Peyer's patch (tissue), 4 donors: ENCODE measurements around the gene CD8A. TPM values are rescaled to one million over a fixed set of nuclear protein-coding genes. Genes with fewer than 3 reads are reported as not detected.

Experiments used
- DNase-seq, 3 donors: peaks; one replicate each; pipeline ENCODE4 v3.0.0-alpha.2; 2017 to 2019
- H3K27ac ChIP-seq, 4 donors: fragments of 200-600 bp; sonication (generic); one replicate each; pipeline ENCODE4 v1.5.1; 2016 to 2019
- H3K27me3 ChIP-seq, 2 donors: fragments of 200-600 bp; sonication (generic); one replicate each; pipeline ENCODE4 v1.5.1; 2019
- H3K36me3 ChIP-seq, 3 donors: fragments of 200-600 bp; sonication (generic); one replicate each; pipeline ENCODE4 v1.5.1; 2016 to 2019
- H3K4me1 ChIP-seq, 4 donors: fragments of 200-600 bp; sonication (generic); one replicate each; pipeline ENCODE4 v1.5.1; 2016 to 2019
- H3K4me3 ChIP-seq, 4 donors: fragments of 200-600 bp; sonication (generic); 1 replicate in 3 of 4; 2 replicates in 1 of 4; pipeline ENCODE4 v1.5.1; 2016 to 2019; ENCODE audit warnings: mild to moderate bottlenecking in 1 of 4
- H3K9me3 ChIP-seq, 4 donors: fragments of 200-600 bp; sonication (generic); one replicate each; pipeline ENCODE4 v1.5.1; 2016 to 2019; ENCODE audit warnings: mild to moderate bottlenecking in 1 of 4
- POLR2A ChIP-seq, 2 donors: fragments of 450-650 bp; IDR thresholded peaks; one replicate each; pipeline ENCODE4 v1.5.1; 2017; ENCODE audit warnings: antibody characterized with exemption in 2 of 2, mild to moderate bottlenecking in 2 of 2, moderate library complexity in 2 of 2
- total RNA-seq, 4 donors: library from RNA; depleted of rRNA; stranded (reverse); fragments of >200 nt; gene quantifications; one replicate each; pipeline ENCODE4 v1.1.0, GENCODE V29; 2016
- TF ChIP-seq, protein P1 (sequence below), 6 experiments: fragments of 450-650 bp in 4 of 6; fragments of 200-600 bp in 2 of 6; sonication (generic) in 1 of 6; IDR thresholded peaks; one replicate each; pipeline ENCODE4 v1.5.1; 2017 to 2019; ENCODE audit warnings: antibody characterized with exemption in 6 of 6, mild to moderate bottlenecking in 3 of 6, moderate library complexity in 1 of 6

Gene CD8A
- total RNA-seq, 4 donors from 2014 or later: 3.4 to 8.9 (median 4.8) TPM

DNA sequence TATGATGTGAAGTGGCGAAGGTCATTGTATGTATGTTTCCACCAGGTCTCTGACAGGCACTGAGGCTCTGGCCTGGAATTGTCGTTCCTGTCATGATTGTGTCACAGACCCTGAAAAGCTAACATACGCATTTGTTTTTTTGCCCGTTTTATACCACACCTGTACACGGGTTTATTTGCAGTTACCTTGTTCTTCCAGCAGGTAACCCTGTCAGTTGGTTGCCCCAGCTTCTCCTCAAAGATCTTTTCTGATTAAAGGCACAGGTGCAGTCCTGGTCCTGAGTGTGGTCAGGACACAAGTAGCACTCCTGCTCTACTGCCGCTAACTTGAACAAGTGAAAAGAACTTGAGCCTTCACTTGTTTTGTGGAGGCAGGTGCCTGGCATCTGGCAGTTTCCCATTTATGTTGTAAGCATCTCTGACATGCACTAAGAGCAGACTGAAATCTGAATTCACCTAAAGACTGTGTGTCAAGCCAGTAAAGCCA is 19.9 kb downstream of the CD8A start:
- no peak overlapping the region for H3K27ac ChIP-seq
- no peak overlapping the region for H3K4me3 ChIP-seq
- peaks cover 0 to 82% (median 0%) of the 10 kb centered on the region in 3 donors for H3K36me3 ChIP-seq
- TF ChIP-seq POLR2A (IDR thresholded peaks at IDR 0.05): no peak
- TF ChIP-seq, protein P1, sequence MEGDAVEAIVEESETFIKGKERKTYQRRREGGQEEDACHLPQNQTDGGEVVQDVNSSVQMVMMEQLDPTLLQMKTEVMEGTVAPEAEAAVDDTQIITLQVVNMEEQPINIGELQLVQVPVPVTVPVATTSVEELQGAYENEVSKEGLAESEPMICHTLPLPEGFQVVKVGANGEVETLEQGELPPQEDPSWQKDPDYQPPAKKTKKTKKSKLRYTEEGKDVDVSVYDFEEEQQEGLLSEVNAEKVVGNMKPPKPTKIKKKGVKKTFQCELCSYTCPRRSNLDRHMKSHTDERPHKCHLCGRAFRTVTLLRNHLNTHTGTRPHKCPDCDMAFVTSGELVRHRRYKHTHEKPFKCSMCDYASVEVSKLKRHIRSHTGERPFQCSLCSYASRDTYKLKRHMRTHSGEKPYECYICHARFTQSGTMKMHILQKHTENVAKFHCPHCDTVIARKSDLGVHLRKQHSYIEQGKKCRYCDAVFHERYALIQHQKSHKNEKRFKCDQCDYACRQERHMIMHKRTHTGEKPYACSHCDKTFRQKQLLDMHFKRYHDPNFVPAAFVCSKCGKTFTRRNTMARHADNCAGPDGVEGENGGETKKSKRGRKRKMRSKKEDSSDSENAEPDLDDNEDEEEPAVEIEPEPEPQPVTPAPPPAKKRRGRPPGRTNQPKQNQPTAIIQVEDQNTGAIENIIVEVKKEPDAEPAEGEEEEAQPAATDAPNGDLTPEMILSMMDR (IDR thresholded peaks at IDR 0.05): no peak
- no peaks in the 10 kb centered on the region for H3K9me3 ChIP-seq
- DNase-seq: no peak
- no peaks in the 10 kb centered on the region for H3K27me3 ChIP-seq
- H3K4me1 ChIP-seq: no peaks in the 10 kb centered on the region

- Histone ChIP-seq H3K4me3 (no peak overlapping the region), H3K9me3 (no peaks in the 10 kb centered on the region), H3K4me1 (no peaks in the 10 kb centered on the region), H3K27me3 (no peaks in the 10 kb centered on the region), H3K27ac (no peak overlapping the region), H3K36me3 (peaks cover 0 to 87% (median 0%) of the 10 kb centered on the region in 3 donors)
- DNase-seq: no peak
- TF ChIP-seq, protein P1 (IDR thresholded peaks at IDR 0.05): no peak
- TF ChIP-seq POLR2A (IDR thresholded peaks at IDR 0.05): no peak
Observed at GRCh38 chr2:86769838-86770237, 20.9 kb downstream of the CD8A start.

DNA sequence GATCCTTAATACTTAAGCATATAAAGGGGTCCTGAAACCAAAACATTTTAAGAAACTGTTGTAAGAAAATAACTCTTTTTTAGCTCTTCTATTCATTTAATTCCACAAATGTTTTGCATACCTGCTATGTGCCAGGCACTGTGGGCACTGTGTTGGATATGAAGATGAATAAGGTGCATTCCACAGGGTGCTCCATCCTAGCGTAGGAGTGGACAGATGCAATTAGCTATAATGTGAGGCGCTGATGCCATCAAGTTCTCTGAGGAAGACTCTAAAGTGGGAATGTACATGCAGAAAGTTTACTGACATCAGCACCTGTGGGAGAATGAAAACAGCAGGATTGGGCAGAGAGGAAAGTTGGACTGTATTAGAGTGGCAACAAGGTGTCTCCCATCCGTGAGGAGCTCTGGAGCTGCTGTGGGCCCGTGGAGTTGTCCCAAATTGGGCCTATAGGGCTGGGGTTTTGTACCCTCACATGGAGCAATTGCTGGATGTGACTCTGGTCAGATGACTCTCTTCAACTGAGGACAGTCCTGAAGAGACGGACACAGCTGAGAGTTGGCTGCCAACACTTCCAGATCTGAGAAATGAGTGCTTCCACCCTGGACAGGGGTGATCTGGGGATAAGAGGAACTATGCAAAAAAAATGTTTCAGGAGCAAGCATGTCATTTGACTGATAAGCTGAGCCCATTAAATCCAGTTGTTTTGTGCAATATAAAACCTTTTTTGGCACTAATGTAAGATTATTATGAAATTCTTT is 22.3 kb downstream of the CD8A start:
- Histone ChIP-seq H3K4me1 (peaks cover 0 to 8% (median 0%) of the 10 kb centered on the region in 4 donors), H3K27ac (no peak overlapping the region), H3K9me3 (no peaks in the 10 kb centered on the region), H3K27me3 (no peaks in the 10 kb centered on the region), H3K4me3 (no peak overlapping the region), H3K36me3 (peaks cover 0 to 72% (median 0%) of the 10 kb centered on the region in 3 donors)
- no peak for DNase-seq
- TF ChIP-seq, protein P1 (IDR thresholded peaks at IDR 0.05): no peak
- TF ChIP-seq POLR2A (IDR thresholded peaks at IDR 0.05): no peak

DNA sequence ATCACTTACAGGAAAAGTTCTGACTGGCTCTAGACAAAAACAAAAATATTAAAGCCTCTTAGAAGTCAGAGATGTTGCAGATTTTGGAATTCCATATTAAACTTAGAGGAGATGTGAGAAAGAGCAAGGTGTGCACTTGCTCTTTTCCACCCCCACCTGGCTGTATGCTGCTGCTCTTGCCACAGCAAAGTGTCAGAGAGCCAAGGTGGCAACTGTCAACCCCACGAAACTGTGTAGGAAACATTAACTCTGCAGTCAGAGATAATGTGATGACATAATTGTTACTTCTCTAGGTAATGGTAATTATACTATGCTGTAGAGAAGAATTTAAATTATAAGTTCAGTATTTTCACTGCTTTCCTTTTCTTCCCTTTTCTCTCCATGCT is 25.4 kb downstream of the CD8A start:
- Histone ChIP-seq H3K27ac (no peak overlapping the region), H3K4me1 (peaks cover 0 to 8% (median 0%) of the 10 kb centered on the region in 4 donors), H3K27me3 (no peaks in the 10 kb centered on the region), H3K4me3 (no peak overlapping the region), H3K9me3 (no peaks in the 10 kb centered on the region), H3K36me3 (peaks cover 0 to 43% (median 0%) of the 10 kb centered on the region in 3 donors)
- TF ChIP-seq POLR2A (IDR thresholded peaks at IDR 0.05): no peak
- TF ChIP-seq, protein P1 (IDR thresholded peaks at IDR 0.05): no peak
- no peak for DNase-seq

GRCh38 chr2:86764661-86765309 is 25.9 kb downstream of the CD8A start:
- Histone ChIP-seq H3K36me3 (peaks cover 0 to 37% (median 0%) of the 10 kb centered on the region in 3 donors), H3K4me3 (no peak overlapping the region), H3K27ac (no peak overlapping the region), H3K4me1 (peaks cover 0 to 8% (median 0%) of the 10 kb centered on the region in 4 donors), H3K27me3 (no peaks in the 10 kb centered on the region), H3K9me3 (no peaks in the 10 kb centered on the region)
- peak in 1 of 3 donors; percentile 53 for DNase-seq
- TF ChIP-seq, protein P1 (IDR thresholded peaks at IDR 0.05): peak; percentile 24 to 72 (median 56)
- TF ChIP-seq POLR2A (IDR thresholded peaks at IDR 0.05): no peak
